ENCODE data around the gene AOAH.
A peak's percentile ranks its signal among the peaks of the same experiment; 100 is the strongest.
"Not testable (repeated sequence)": the region's sequence is repeated elsewhere in the genome, so short reads cannot be mapped to it uniquely, and the experiment has no call there.

Gene AOAH

GRCh38 chr7:36653663-36654355 lies 70.5 kb downstream of the AOAH start:
- DNase-seq: no peak

- no peak for DNase-seq
Measured at GRCh38 chr7:36653008-36653662, 71.2 kb downstream of the AOAH start.

GRCh38 chr7:36652431-36652830 lies 71.9 kb downstream of the AOAH start:
- no peak for DNase-seq

- DNase-seq: no peak
Measured at GRCh38 chr7:36651404-36651803, 72.9 kb downstream of the AOAH start.

- DNase-seq: no peak
Measured at GRCh38 chr7:36650766-36651312, 73.5 kb downstream of the AOAH start.

- no peak for DNase-seq
Measured at GRCh38 chr7:36650320-36650719, 74.0 kb downstream of the AOAH start.

GRCh38 chr7:36649319-36649718 lies 75.0 kb downstream of the AOAH start:
- not testable (repeated sequence) for DNase-seq

- no peak for DNase-seq
Measured at GRCh38 chr7:36648441-36648840, 75.9 kb downstream of the AOAH start.

- no peak for DNase-seq
Measured at GRCh38 chr7:36644625-36645422, 79.5 kb downstream of the AOAH start.

- no peak for DNase-seq
Measured at GRCh38 chr7:36642414-36642813, 81.9 kb downstream of the AOAH start.

GRCh38 chr7:36642010-36642409 lies 82.3 kb downstream of the AOAH start:
- DNase-seq: no peak

GRCh38 chr7:36640682-36641081 lies 83.6 kb downstream of the AOAH start:
- no peak for DNase-seq

GRCh38 chr7:36639826-36640225 lies 84.5 kb downstream of the AOAH start:
- DNase-seq: no peak

GRCh38 chr7:36638586-36639263 lies 85.6 kb downstream of the AOAH start:
- DNase-seq: no peak

- DNase-seq: no peak
Measured at GRCh38 chr7:36638140-36638539, 86.2 kb downstream of the AOAH start.

GRCh38 chr7:36637417-36637816 lies 86.9 kb downstream of the AOAH start:
- no peak for DNase-seq

GRCh38 chr7:36636126-36636525 lies 88.2 kb downstream of the AOAH start:
- DNase-seq: no peak

- DNase-seq: no peak
Measured at GRCh38 chr7:36635091-36635490, 89.2 kb downstream of the AOAH start.

GRCh38 chr7:36633377-36633776 lies 90.9 kb downstream of the AOAH start:
- no peak for DNase-seq

GRCh38 chr7:36630112-36630650 lies 94.1 kb downstream of the AOAH start:
- DNase-seq: peak; percentile 14

- no peak for DNase-seq
Measured at GRCh38 chr7:36629351-36629750, 94.9 kb downstream of the AOAH start.

GRCh38 chr7:36627836-36628235 lies 96.5 kb downstream of the AOAH start:
- no peak for DNase-seq

- DNase-seq: no peak
Measured at GRCh38 chr7:36626111-36626510, 98.2 kb downstream of the AOAH start.

Measured in NCI-H2171 (cell line).